Prostate gland (tissue), 2 donors: Measurements from ENCODE around the gene FAM209B. TPM values are rescaled to one million over a fixed set of nuclear protein-coding genes. Genes with fewer than 3 reads are reported as not detected.
"Not testable (repeated sequence)": the region's sequence is repeated elsewhere in the genome, so short reads cannot be mapped to it uniquely, and the experiment has no call there.

Experiments
- DNase-seq: peaks from one replicate; pipeline ENCODE4 v3.0.0-alpha.2; 2019; ENCODE audit warnings: low spot score
- H3K27ac ChIP-seq, 2 donors: fragments of 200-600 bp; sonication (generic); 2 replicates each; pipeline ENCODE4 v1.5.1; 2017 to 2019
- H3K27me3 ChIP-seq: fragments of 200-600 bp; sonication (generic); replicated peaks from 2 replicates; pipeline ENCODE4 v1.5.1; 2019; ENCODE audit not compliant: insufficient read depth
- H3K36me3 ChIP-seq, 2 donors: fragments of 200-600 bp; sonication (generic); 1 replicate in 1 of 2; 2 replicates in 1 of 2; pipeline versions ENCODE4 v1.5.1 to v1.8.1; 2017 to 2019
- H3K4me1 ChIP-seq: fragments of 200-600 bp; sonication (generic); replicated peaks from 2 replicates; pipeline ENCODE4 v1.5.1; 2019
- H3K4me3 ChIP-seq, 2 donors: fragments of 200-600 bp; sonication (generic); 2 replicates each; pipeline ENCODE4 v1.5.1; 2017 to 2019
- H3K9me3 ChIP-seq: fragments of 200-600 bp; sonication (generic); 2 replicates; pipeline ENCODE4 v1.5.1; 2017
- POLR2A ChIP-seq: fragments of 450-650 bp; IDR thresholded peaks from one replicate; pipeline ENCODE4 v1.6.1; 2016; ENCODE audit warnings: antibody characterized with exemption, mild to moderate bottlenecking
- POLR2AphosphoS5 ChIP-seq: sonication (generic); formaldehyde crosslinking; IDR thresholded peaks from one replicate; pipeline ENCODE4 v1.6.1; 2017; ENCODE audit warnings: antibody characterized with exemption
- WGBS: methylation state at CpG from one replicate; pipeline ENCODE4 v1.1.5; 2018; 5-methylcytosine and 5-hydroxymethylcytosine counted together
- intact Hi-C: fragments of 100-400 bp; cut with DNase I; formaldehyde crosslinking; loops from one replicate; pipeline ENCODE4 v1.14.2; 2022
- total RNA-seq, 2 donors: library from RNA; depleted of rRNA; stranded (reverse); fragments of >200 nt; gene quantifications; one replicate each; pipeline ENCODE4 v1.1.0, GENCODE V29; 2016
- TF ChIP-seq, protein P1 (sequence below), 4 experiments: fragments of 200-600 bp in 2 of 4; fragments of 450-650 bp in 2 of 4; sonication (generic) in 2 of 4; IDR thresholded peaks; 1 replicate in 3 of 4; 2 replicates in 1 of 4; pipeline ENCODE4 v1.5.1; 2016 to 2019; ENCODE audit warnings: antibody characterized with exemption in 4 of 4, mild to moderate bottlenecking in 2 of 4, moderate library complexity in 2 of 4

FAM209B gene
- total RNA-seq, 2 donors from 2014 or later: 7.6 TPM; not detected in 1

DNA sequence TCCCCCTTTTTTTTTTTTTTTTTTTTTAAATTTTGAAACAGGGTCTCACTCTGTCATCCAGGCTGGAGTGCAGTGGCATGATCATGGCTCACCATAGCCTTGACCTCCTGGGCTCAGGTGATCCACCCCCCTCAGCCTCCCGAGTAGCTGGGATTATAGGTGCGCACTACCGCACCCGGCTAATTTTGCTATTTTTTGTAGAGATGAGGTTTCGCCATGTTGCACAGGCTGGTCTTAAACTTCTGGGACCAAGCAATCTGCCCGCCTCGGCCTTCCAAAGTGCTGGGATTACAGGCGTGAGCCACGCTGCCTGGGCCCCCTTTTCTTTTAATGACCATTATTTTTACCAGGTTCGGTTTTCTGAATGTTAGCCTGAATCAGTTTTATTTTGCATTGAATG lies 13.5 kb upstream of the FAM209B start:
- Histone ChIP-seq H3K27me3 (no peaks in the 10 kb centered on the region), H3K27ac (no peak overlapping the region), H3K9me3 (no peaks in the 10 kb centered on the region), H3K36me3 (peaks cover 3 to 13% of the 10 kb centered on the region in 2 donors), H3K4me3 (no peak overlapping the region), H3K4me1 (no peaks in the 10 kb centered on the region)
- no peak for DNase-seq
- intact Hi-C loops: no loop called here
- WGBS: 98% methylated on average over 10 of the region's 10 CpGs
- TF ChIP-seq, protein P1, sequence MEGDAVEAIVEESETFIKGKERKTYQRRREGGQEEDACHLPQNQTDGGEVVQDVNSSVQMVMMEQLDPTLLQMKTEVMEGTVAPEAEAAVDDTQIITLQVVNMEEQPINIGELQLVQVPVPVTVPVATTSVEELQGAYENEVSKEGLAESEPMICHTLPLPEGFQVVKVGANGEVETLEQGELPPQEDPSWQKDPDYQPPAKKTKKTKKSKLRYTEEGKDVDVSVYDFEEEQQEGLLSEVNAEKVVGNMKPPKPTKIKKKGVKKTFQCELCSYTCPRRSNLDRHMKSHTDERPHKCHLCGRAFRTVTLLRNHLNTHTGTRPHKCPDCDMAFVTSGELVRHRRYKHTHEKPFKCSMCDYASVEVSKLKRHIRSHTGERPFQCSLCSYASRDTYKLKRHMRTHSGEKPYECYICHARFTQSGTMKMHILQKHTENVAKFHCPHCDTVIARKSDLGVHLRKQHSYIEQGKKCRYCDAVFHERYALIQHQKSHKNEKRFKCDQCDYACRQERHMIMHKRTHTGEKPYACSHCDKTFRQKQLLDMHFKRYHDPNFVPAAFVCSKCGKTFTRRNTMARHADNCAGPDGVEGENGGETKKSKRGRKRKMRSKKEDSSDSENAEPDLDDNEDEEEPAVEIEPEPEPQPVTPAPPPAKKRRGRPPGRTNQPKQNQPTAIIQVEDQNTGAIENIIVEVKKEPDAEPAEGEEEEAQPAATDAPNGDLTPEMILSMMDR (IDR thresholded peaks at IDR 0.05): no peak
- no peak for TF ChIP-seq POLR2AphosphoS5
- TF ChIP-seq POLR2A: no peak

GRCh38 chr20:56520180-56520579 lies 12.9 kb upstream of the FAM209B start:
- Histone ChIP-seq H3K27ac (no peak overlapping the region), H3K4me3 (no peak overlapping the region), H3K27me3 (no peaks in the 10 kb centered on the region), H3K36me3 (peaks cover 3 to 13% of the 10 kb centered on the region in 2 donors), H3K9me3 (no peaks in the 10 kb centered on the region), H3K4me1 (no peaks in the 10 kb centered on the region)
- intact Hi-C loops: no loop called here
- WGBS: 98% methylated on average over 10 of the region's 10 CpGs
- TF ChIP-seq POLR2A: no peak
- no peak for TF ChIP-seq POLR2AphosphoS5
- TF ChIP-seq, protein P1 (IDR thresholded peaks at IDR 0.05): no peak
- DNase-seq: no peak

DNA sequence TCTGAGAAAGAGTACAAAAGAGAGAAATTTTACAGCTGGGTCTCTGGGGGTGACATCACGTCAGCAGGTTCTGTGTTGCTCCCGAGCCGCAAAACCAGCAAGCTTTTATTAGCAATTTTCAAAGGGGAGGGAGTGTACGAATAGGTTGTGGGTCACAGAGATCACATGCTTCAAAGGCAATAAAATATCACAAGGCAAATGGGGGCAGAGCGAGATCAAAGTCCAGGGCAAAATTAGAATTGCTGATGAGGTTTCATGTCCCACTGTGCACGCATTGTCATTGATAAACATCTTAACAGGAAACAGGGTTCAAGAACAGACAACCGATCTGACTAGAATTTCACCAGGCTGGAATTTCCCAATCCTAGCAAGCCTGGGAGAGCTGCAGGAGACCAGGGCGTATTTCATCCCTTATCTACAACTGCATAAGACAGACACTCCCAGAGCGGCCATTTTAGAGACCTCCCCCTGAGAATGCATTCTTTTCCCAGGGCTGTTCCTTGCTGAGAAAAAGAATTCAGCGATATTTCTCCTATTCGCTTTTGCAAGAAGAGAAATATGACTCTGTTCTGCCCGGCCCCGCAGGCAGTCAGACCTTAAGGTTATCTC lies 12.2 kb upstream of the FAM209B start:
- H3K4me1 ChIP-seq, H3K4me3 ChIP-seq, DNase-seq, H3K9me3 ChIP-seq, H3K27me3 ChIP-seq, H3K27ac ChIP-seq, intact Hi-C loops: not testable (repeated sequence)
- WGBS: 86% methylated on average over 13 of the region's 13 CpGs
- H3K36me3 ChIP-seq: peaks cover 3 to 13% of the 10 kb centered on the region in 2 donors

DNA sequence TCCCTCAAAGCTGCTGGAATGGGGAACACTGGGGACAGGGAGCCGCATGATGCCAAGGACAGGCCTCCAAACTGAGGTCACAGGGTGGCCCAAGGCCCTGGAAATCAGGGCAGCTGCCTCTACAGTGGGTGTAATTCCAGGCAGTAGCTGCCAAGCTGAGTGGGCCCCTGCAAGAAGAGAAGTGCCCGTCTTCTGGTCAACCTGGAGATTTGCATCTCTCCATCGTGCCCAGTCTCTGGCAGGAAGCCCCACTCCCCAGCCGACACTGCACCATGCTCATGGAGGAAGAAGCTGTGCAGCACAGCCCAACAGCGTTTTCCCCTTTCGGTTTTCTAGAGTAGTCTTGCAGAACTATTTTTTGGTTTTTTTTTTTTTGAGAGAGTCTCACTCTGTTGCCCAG lies 10.7 kb upstream of the FAM209B start:
- H3K36me3 ChIP-seq: peaks cover under 1 to 13% of the 10 kb centered on the region in 2 donors
- H3K27me3 ChIP-seq: no peaks in the 10 kb centered on the region
- no peak for DNase-seq
- H3K4me3 ChIP-seq: no peak overlapping the region
- TF ChIP-seq POLR2A (no peak), POLR2AphosphoS5 (no peak)
- 88% methylated on average over 6 of the region's 6 CpGs for WGBS
- intact Hi-C loops: no loop called here
- no peaks in the 10 kb centered on the region for H3K4me1 ChIP-seq
- H3K9me3 ChIP-seq: no peaks in the 10 kb centered on the region
- H3K27ac ChIP-seq: no peak overlapping the region

DNA sequence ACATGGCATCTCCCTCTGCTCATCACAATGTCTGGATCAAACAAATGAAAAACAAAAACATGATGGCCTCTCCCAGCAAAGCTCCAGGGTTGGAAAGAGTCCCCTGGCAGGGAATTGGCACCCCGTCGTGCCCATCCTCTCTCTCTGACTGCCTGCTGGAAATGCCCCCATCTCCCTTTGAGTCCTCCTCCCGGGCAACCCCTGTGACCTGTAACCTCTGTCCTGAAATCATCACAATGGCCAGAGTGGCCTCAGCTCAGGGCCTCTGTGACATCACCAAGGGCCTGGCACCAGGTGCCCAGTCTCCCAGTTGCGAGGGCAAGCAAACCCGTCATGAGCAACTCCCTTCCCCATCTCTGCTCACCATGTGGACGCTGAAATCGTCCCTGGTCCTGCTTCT lies 8.6 kb upstream of the FAM209B start, which contains the start of gene FAM209A:
FAM209A (plus strand) TSS at position 301 of the 400 bp plus-strand sequence; CDS start at position 366, 65 bp downstream.
- H3K9me3 ChIP-seq, H3K36me3 ChIP-seq, intact Hi-C loops, DNase-seq, H3K4me1 ChIP-seq, H3K4me3 ChIP-seq, H3K27me3 ChIP-seq, H3K27ac ChIP-seq: not testable (repeated sequence)
- 96% methylated on average over 7 of the region's 7 CpGs for WGBS

- Histone ChIP-seq H3K4me3 (no peak overlapping the region), H3K36me3 (no peaks in the 10 kb centered on the region), H3K27me3 (no peaks in the 10 kb centered on the region), H3K27ac (no peak overlapping the region), H3K4me1 (no peaks in the 10 kb centered on the region), H3K9me3 (no peaks in the 10 kb centered on the region)
- no peak for DNase-seq
- 96% methylated on average over 7 of the region's 7 CpGs for WGBS
- intact Hi-C loops: no loop called here
- no peak for TF ChIP-seq POLR2AphosphoS5
- TF ChIP-seq POLR2A: no peak
- TF ChIP-seq, protein P1 (IDR thresholded peaks at IDR 0.05): no peak
Measured at GRCh38 chr20:56527521-56527920, 5.5 kb upstream of the FAM209B start.
